AG08396 (cell line): ENCODE measurements around the gene MYO9B.

Experiments used
- DNase-seq: peaks from one replicate; pipeline ENCODE4 v3.0.0; 2012; ENCODE audit warnings: low spot score, mixed read lengths

MYO9B gene

GRCh38 chr19:17240826-17241399 lies 165.3 kb downstream of the MYO9B start:
- DNase-seq = no peak

- no peak for DNase-seq
Observed at GRCh38 chr19:17242431-17243208, 167.0 kb downstream of the MYO9B start.

- DNase-seq = no peak
Observed at GRCh38 chr19:17243211-17243829, 167.7 kb downstream of the MYO9B start.

GRCh38 chr19:17243830-17244617 lies 168.4 kb downstream of the MYO9B start:
- DNase-seq = peak; percentile 71

- DNase-seq = peak; percentile 45
Observed at GRCh38 chr19:17244618-17245534, 169.3 kb downstream of the MYO9B start.

- DNase-seq = no peak
Observed at GRCh38 chr19:17245535-17245984, 170.0 kb downstream of the MYO9B start, which contains the start of gene NR2F6. TSS of gene NR2F6 (minus strand) at chr19:17245919. CDS start at chr19:17245220, 699 bp downstream.

- DNase-seq = no peak
Observed at GRCh38 chr19:17246681-17247425, 171.3 kb downstream of the MYO9B start.

- DNase-seq = no peak
Observed at GRCh38 chr19:17248011-17248776, 172.6 kb downstream of the MYO9B start.

GRCh38 chr19:17249887-17250548 lies 174.4 kb downstream of the MYO9B start:
- DNase-seq = no peak

GRCh38 chr19:17254636-17255035 lies 179.1 kb downstream of the MYO9B start:
- no peak for DNase-seq

- DNase-seq = no peak
Observed at GRCh38 chr19:17255150-17255621, 179.6 kb downstream of the MYO9B start.

- no peak for DNase-seq
Observed at GRCh38 chr19:17256130-17256529, 180.6 kb downstream of the MYO9B start.

GRCh38 chr19:17259118-17259780 lies 183.7 kb downstream of the MYO9B start:
- DNase-seq = no peak

- DNase-seq = no peak
Observed at GRCh38 chr19:17259934-17260333, 184.4 kb downstream of the MYO9B start.

GRCh38 chr19:17260842-17261325 lies 185.3 kb downstream of the MYO9B start:
- peak; percentile 87 for DNase-seq

- DNase-seq = no peak
Observed at GRCh38 chr19:17262557-17262956, 187.0 kb downstream of the MYO9B start.
